ENCODE data around the gene COMMD9. TPM values are rescaled to one million over a fixed set of nuclear protein-coding genes. Genes with fewer than 3 reads are reported as not detected.

The COMMD9 gene
- total and polyA plus RNA-seq, 2 donors (not counting 1 experiment from before 2014, with no cell fraction given): 41.3 to 47.4 TPM

GRCh38 chr11:36237391-36237790, 51.8 kb downstream of the COMMD9 start:
- Mint-ChIP-seq H3K27me3 (peaks cover 26% of the 10 kb centered on the region), H3K27ac (no peak overlapping the region), H3K4me3 (no peak overlapping the region), H3K9me3 (ENCODE audit: insufficient read depth) (no peaks in the 10 kb centered on the region), H3K4me1 (no peaks in the 10 kb centered on the region)
- Histone ChIP-seq H3K27me3 (replicated peaks in 1 of 4; ENCODE audit: control extremely low read depth in 1 of 4, control insufficient read depth in 3 of 4, insufficient read depth in 4 of 4, low read length in 3 of 4) (no peaks in the 10 kb centered on the region), H3K4me2 (replicated peaks; ENCODE audit: low read depth, low read length, poor library complexity, severe bottlenecking) (no peak overlapping the region), H2AFZ (ENCODE audit: insufficient read depth, low read depth, low read length, poor library complexity, severe bottlenecking) (no peak overlapping the region), H3K4me1 (ENCODE audit: control insufficient read depth in 2 of 2, insufficient read depth in 2 of 2, low read length in 2 of 2) (no peaks in the 10 kb centered on the region), H3K36me3 (replicated peaks in 1 of 2; ENCODE audit: control extremely low read depth in 1 of 2, control insufficient read depth in 1 of 2, extremely low read depth in 1 of 2, insufficient read depth in 2 of 2, low read length in 1 of 2) (no peaks in the 10 kb centered on the region), H3K27ac (ENCODE audit: low read length in 2 of 2) (no peak overlapping the region), H3K79me2 (ENCODE audit: control insufficient read depth, insufficient read depth, low read length) (no peaks in the 10 kb centered on the region), H3K4me3 (ENCODE audit: control extremely low read depth in 1 of 5, extremely low read depth in 1 of 5, insufficient read depth in 1 of 5, low read depth in 2 of 5, low read length in 4 of 5) (no peak overlapping the region), H4K20me1 (ENCODE audit: control insufficient read depth, insufficient read depth, low read length, poor library complexity, severe bottlenecking) (no peaks in the 10 kb centered on the region), H3K9me3 (ENCODE audit: control extremely low read depth in 1 of 3, control insufficient read depth in 2 of 3, insufficient read depth in 1 of 3, low read length in 2 of 3) (no peaks in the 10 kb centered on the region), H3K9ac (ENCODE audit: low read length) (no peak overlapping the region)
- DNase-seq (no peak), ATAC-seq (ENCODE audit: low read depth) (no peak)
- TF ChIP-seq CTCF (IDR thresholded peaks at IDR 0.05) (no peak), EZH2 (IDR thresholded peaks at IDR 0.05; ENCODE audit: borderline replicate concordance, insufficient read depth, low read depth, low read length, poor library complexity, severe bottlenecking) (no peak)
- CTCF ChIA-PET: no interaction called here
- POLR2A ChIA-PET: no interaction called here
- intact Hi-C loops (cut with micrococcal nuclease): no loop called here

GRCh38 chr11:36235750-36236149, 53.5 kb downstream of the COMMD9 start:
- H3K9me3 Mint-ChIP-seq (ENCODE audit: insufficient read depth): no peaks in the 10 kb centered on the region
- Histone ChIP-seq H3K36me3 (replicated peaks in 1 of 2; ENCODE audit: control extremely low read depth in 1 of 2, control insufficient read depth in 1 of 2, extremely low read depth in 1 of 2, insufficient read depth in 2 of 2, low read length in 1 of 2) (no peaks in the 10 kb centered on the region), H3K27ac (ENCODE audit: low read length in 2 of 2) (no peak overlapping the region), H4K20me1 (ENCODE audit: control insufficient read depth, insufficient read depth, low read length, poor library complexity, severe bottlenecking) (no peaks in the 10 kb centered on the region), H3K9me3 (ENCODE audit: control extremely low read depth in 1 of 3, control insufficient read depth in 2 of 3, insufficient read depth in 1 of 3, low read length in 2 of 3) (no peaks in the 10 kb centered on the region), H3K4me1 (ENCODE audit: control insufficient read depth in 2 of 2, insufficient read depth in 2 of 2, low read length in 2 of 2) (no peaks in the 10 kb centered on the region), H2AFZ (ENCODE audit: insufficient read depth, low read depth, low read length, poor library complexity, severe bottlenecking) (no peak overlapping the region), H3K4me3 (ENCODE audit: control extremely low read depth in 1 of 5, extremely low read depth in 1 of 5, insufficient read depth in 1 of 5, low read depth in 2 of 5, low read length in 4 of 5) (no peak overlapping the region), H3K9ac (ENCODE audit: low read length) (no peak overlapping the region), H3K4me2 (replicated peaks; ENCODE audit: low read depth, low read length, poor library complexity, severe bottlenecking) (no peak overlapping the region), H3K27me3 (replicated peaks in 1 of 4; ENCODE audit: control extremely low read depth in 1 of 4, control insufficient read depth in 3 of 4, insufficient read depth in 4 of 4, low read length in 3 of 4) (no peaks in the 10 kb centered on the region), H3K79me2 (ENCODE audit: control insufficient read depth, insufficient read depth, low read length) (no peaks in the 10 kb centered on the region)
- CTCF ChIA-PET: no interaction called here
- TF ChIP-seq EZH2 (IDR thresholded peaks at IDR 0.05; ENCODE audit: borderline replicate concordance, insufficient read depth, low read depth, low read length, poor library complexity, severe bottlenecking) (no peak), CTCF (IDR thresholded peaks at IDR 0.05) (no peak)
- POLR2A ChIA-PET: no interaction called here
- 79% methylated on average over 2 of the region's 3 CpGs for WGBS (ENCODE audit: insufficient coverage)
- H3K4me1 Mint-ChIP-seq: no peaks in the 10 kb centered on the region
- H3K27me3 Mint-ChIP-seq: peaks cover 20% of the 10 kb centered on the region
- H3K27ac Mint-ChIP-seq: no peak overlapping the region
- intact Hi-C loops (cut with micrococcal nuclease): no loop called here
- no peak overlapping the region for H3K4me3 Mint-ChIP-seq
- no peak for DNase-seq
- ATAC-seq (ENCODE audit: low read depth): no peak
